Ovary (tissue), 3 donors: ENCODE measurements around the gene ADRB1.

Experiments used
- POLR2A ChIP-seq: fragments of 450-650 bp; IDR thresholded peaks from one replicate; pipeline ENCODE4 v1.6.1; 2017; ENCODE audit warnings: antibody characterized with exemption, mild to moderate bottlenecking, moderate library complexity
- TF ChIP-seq, protein P1 (sequence below), 3 donors: fragments of 450-650 bp in 2 of 3; fragments of 200-600 bp in 1 of 3; IDR thresholded peaks; one replicate each; pipeline versions ENCODE4 v1.5.1 to v1.8.0; 2016 to 2022; ENCODE audit warnings: antibody characterized with exemption in 3 of 3, mild to moderate bottlenecking in 1 of 3
- donor health status: DM: no; HTN: no; CAD: no.

DNA sequence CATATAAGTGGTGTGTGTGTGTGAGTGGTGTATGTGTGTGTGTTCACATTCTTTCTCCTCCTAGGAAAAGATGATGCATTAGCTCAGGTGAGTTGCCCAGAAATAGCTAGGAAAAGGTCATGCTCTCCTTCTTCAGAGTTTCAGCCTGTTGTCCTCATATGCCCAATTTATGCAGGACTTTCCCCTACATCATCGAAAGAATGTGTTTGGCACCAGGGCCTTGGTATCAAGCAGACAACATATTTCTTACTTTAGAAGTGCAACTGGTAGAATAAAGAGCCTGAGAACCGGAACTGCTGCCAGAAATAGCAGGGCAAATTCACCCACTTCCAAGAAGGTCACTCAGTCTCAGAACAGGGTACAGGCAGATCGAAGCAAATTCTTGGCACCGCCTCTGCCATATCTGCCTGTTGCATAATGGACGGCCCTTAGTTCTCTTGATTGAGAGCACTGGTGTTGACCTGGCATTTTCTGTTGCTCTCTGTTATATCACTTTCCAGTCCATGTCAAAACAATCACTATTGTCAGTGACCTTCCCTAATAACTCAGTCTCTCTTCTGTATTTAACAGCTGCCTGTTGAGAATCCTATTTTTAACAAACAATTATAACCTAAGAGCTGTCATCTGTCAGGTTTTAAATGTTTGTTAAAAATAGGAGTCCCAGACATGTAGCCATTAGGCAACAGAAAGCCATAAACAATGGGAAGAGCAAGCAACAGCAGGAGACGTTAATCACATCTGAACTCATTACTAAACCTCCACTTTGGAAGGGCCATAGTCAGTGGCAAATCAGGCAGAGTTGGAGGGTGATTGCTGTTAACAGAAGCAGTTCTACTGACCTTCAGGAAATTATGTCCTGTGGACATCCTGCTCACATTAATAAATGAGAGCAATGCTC lies 20.7 kb downstream of the ADRB1 start:
- TF ChIP-seq, protein P1, sequence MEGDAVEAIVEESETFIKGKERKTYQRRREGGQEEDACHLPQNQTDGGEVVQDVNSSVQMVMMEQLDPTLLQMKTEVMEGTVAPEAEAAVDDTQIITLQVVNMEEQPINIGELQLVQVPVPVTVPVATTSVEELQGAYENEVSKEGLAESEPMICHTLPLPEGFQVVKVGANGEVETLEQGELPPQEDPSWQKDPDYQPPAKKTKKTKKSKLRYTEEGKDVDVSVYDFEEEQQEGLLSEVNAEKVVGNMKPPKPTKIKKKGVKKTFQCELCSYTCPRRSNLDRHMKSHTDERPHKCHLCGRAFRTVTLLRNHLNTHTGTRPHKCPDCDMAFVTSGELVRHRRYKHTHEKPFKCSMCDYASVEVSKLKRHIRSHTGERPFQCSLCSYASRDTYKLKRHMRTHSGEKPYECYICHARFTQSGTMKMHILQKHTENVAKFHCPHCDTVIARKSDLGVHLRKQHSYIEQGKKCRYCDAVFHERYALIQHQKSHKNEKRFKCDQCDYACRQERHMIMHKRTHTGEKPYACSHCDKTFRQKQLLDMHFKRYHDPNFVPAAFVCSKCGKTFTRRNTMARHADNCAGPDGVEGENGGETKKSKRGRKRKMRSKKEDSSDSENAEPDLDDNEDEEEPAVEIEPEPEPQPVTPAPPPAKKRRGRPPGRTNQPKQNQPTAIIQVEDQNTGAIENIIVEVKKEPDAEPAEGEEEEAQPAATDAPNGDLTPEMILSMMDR (IDR thresholded peaks at IDR 0.05), result no peak
- TF ChIP-seq POLR2A, result no peak
